ENCODE data around the gene MRFAP1L1. TPM values are rescaled to one million over a fixed set of nuclear protein-coding genes. Genes with fewer than 3 reads are reported as not detected.

MRFAP1L1 gene
- 48.9 and 50.2 TPM in 2 replicates for total RNA-seq

DNA sequence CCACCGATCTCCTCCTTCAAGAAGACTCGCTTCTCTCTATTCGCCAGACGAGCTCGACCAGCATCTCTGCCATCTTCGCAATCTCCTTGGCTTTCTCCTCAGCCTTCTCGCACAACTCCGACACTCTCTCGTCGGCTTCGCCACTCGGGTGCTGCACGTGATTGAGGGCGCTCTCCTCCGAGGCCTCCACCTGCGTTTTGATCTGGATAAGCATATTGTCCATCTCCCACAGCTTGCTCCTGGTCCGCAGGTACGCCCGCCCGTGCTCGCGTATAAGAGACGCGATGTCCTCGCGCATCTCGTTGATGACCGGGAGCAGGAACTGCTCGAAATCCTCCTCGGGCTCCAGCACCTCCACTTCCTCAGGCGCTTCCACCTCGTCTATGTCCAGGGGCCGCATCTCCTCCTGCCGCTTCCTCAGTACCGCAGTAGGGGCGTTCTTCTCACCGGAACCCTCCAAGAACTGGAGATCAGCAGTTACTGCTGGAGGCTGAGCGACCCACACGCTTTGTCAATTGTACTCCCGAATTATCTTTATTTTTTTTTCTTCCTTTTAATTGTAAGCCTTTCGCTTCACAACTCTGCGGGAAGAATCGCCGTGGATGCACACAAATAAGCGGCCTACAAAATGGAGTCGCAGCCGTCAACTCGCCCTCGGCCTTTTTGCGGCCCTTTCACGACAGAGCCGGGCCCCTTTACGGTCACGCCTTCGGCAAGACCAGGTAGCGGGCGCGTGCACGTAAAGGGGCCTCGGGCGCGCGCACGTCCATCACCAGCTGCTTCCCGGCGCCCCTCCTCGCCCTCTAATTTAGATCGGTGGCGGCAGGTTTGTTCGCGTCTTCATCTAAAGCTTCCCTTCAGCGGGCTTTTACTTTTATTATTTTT lies at the start of gene MRFAP1L1:
TSS of gene MRFAP1L1 (minus strand) at position 636 of the 885 bp plus-strand sequence. CDS start at position 400, 236 bp downstream.

DNA sequence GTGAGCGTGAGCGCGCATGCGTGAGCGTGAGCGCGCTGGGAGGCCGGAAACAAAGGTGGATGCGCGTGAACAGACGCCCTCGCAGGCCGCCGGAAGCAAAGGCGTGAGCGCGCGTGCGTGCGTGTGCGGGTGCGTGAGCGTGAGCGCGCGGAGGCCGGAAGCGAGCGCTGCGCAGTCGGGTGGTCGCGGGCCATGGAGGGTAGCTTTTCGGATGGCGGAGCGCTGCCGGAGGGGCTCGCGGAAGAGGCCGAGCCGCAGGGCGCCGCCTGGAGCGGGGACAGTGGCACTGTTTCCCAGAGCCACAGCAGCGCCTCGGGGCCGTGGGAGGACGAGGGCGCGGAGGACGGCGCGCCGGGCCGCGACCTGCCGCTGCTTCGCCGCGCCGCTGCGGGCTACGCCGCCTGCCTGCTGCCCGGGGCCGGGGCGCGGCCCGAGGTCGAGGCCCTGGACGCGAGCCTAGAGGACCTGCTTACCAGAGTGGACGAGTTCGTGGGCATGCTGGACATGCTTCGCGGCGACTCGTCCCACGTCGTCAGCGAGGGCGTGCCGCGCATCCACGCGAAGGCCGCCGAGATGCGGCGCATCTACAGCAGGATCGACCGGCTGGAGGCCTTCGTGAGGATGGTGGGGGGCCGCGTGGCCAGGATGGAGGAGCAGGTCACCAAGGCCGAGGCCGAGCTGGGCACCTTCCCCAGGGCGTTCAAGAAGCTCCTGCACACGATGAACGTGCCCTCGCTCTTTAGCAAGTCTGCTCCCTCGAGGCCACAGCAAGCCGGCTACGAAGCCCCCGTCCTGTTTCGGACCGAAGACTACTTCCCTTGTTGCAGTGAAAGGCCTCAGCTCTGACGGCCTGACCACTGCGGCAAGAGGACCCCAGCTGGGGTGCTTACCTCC lies 6.6 kb upstream of the MRFAP1L1 start, which contains the start of gene BLOC1S4:
TSS of gene BLOC1S4 (plus strand) at position 157 of the 894 bp plus-strand sequence. CDS start at position 193, 36 bp downstream.

DNA sequence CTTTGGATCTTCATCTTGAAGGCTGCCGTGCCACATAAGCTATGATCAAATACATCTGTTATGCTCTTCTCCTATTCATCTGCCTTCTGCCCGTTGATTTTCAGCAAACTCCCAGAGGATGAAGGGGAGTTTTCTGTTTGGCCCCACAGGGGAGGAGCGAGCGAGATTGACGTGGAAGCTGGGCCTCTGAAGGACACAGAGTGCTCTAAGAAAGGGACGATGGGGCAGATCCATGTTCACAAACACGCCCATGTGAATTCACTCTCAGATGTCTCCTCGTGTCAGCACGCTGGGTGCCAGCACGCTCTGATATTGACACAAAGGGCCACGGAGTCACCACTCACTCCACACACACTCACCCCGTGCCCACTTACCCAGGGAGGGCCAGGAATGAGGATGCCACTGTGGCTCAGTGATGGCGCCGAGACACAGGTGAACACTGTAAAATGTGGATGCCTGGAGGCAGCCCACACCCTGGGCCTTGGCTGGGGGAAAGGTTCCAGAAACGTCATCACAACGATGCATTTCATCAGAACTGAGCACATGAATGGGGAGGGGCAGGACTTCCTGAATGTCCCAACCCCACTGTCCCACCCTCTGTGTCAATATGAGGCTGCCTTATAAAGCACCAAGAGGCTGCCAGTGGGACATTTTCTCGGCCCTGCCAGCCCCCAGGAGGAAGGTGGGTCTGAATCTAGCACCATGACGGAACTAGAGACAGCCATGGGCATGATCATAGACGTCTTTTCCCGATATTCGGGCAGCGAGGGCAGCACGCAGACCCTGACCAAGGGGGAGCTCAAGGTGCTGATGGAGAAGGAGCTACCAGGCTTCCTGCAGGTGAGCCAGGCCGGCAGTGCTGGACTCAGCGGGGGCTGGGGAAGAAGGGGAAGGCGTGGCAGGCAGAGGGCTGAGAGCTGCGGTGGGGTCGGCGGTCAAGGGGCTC lies 16.2 kb downstream of the MRFAP1L1 start, which contains the start of gene S100P:
TSS of gene S100P (plus strand) at position 648 of the 946 bp plus-strand sequence. CDS start at position 703, 55 bp downstream.

Other genes starting within 250 kb of the MRFAP1L1 start
- gene PPP2R2C, start 237.3 kb downstream of the MRFAP1L1 start, total RNA-seq = 0.18 TPM in 1 of 2 replicates, not detected in the other
- 37.1 and 53.1 TPM in 2 replicates for gene MAN2B2, start 134.7 kb downstream of the MRFAP1L1 start, total RNA-seq
- gene MRFAP1, start 69.2 kb downstream of the MRFAP1L1 start, total RNA-seq = 67.1 and 100 TPM in 2 replicates
- not detected in 2 replicates for gene S100P, start 16.0 kb downstream of the MRFAP1L1 start, total RNA-seq
- gene BLOC1S4, start 6.3 kb upstream of the MRFAP1L1 start, total RNA-seq = 19.6 and 21.3 TPM in 2 replicates
- 22.6 and 24.8 TPM in 2 replicates for gene KIAA0232, start 72.9 kb upstream of the MRFAP1L1 start, total RNA-seq
- gene TBC1D14, start 200.0 kb upstream of the MRFAP1L1 start, total RNA-seq = 42.5 and 49.5 TPM in 2 replicates

All from smooth muscle cell of the umbilical artery (primary cell).